Kidney (tissue), 14 donors: ENCODE measurements around the gene PCBP4. TPM values are rescaled to one million over a fixed set of nuclear protein-coding genes. Genes with fewer than 3 reads are reported as not detected.
A peak's percentile ranks its signal among the peaks of the same experiment; 100 is the strongest.

Experiments used
- DNase-seq, 5 donors: peaks; one replicate each; pipeline ENCODE4 v3.0.0-alpha.2; 2013 to 2020
- FAIRE-seq: peaks from 2 replicates; lab custom pipeline; 2012; peaks lifted over from hg19 to GRCh38; lab: Jason Lieb, UNC
- H3K27ac ChIP-seq, 2 donors: one replicate each; pipeline ENCODE4 v1.7.0; 2013; ENCODE audit warnings: low read depth in 2 of 2, low read length in 2 of 2, inconsistent platforms in 1 of 2
- H3K27me3 ChIP-seq: one replicate; pipeline ENCODE4 v1.7.1; 2013; ENCODE audit warnings: low read length, inconsistent platforms; ENCODE audit not compliant: control insufficient read depth, insufficient read depth
- H3K36me3 ChIP-seq, 3 donors: one replicate each; pipeline versions ENCODE4 v1.7.0 to v1.7.1; 2013; ENCODE audit warnings: low read length in 3 of 3, control low read depth in 1 of 3, inconsistent platforms in 1 of 3; ENCODE audit not compliant: insufficient read depth in 3 of 3, control insufficient read depth in 2 of 3
- H3K4me1 ChIP-seq, 3 donors: one replicate each; pipeline versions ENCODE4 v1.7.0 to v1.7.1; 2013; ENCODE audit warnings: low read length in 3 of 3, inconsistent platforms in 1 of 3, low read depth in 1 of 3; ENCODE audit not compliant: control insufficient read depth in 2 of 3, insufficient read depth in 2 of 3
- H3K4me3 ChIP-seq, 3 donors: one replicate each; pipeline versions ENCODE4 v1.7.0 to v1.8.1; 2013; ENCODE audit warnings: low read length in 3 of 3, control low read depth in 1 of 3, inconsistent platforms in 1 of 3
- H3K9ac ChIP-seq, 3 donors: one replicate each; pipeline versions ENCODE4 v1.7.0 to v1.7.1; 2013; ENCODE audit warnings: low read length in 3 of 3, control low read depth in 1 of 3, inconsistent platforms in 1 of 3
- H3K9me3 ChIP-seq, 3 donors: one replicate each; pipeline versions ENCODE4 v1.7.0 to v1.7.1; 2013; ENCODE audit warnings: low read length in 3 of 3, control low read depth in 1 of 3, inconsistent platforms in 1 of 3; ENCODE audit not compliant: control insufficient read depth in 2 of 3, insufficient read depth in 1 of 3
- CTCF ChIP-seq: IDR thresholded peaks from 3 replicates; pipeline ENCODE4 v1.5.1; 2012; ENCODE audit warnings: mild to moderate bottlenecking, moderate library complexity, borderline replicate concordance; ENCODE audit not compliant: insufficient read depth; ENCODE audit errors: extremely low read depth
- intact Hi-C: fragments of 100-400 bp; cut with DNase I; formaldehyde crosslinking; loops from one replicate; pipeline ENCODE4 v1.11.1; 2022
- polyA plus RNA-seq: library from polyadenylated mRNA; stranded (reverse); fragments of 350-450 nt; fragmentation: Illumina TruSeq; extraction: RNeasy Lipid Tissue Mini Kit (QIAGEN cat#74804); gene quantifications from one replicate; pipeline ENCODE4 v1.2.3, GENCODE V29; 2014; ENCODE audit warnings: low read depth, low replicate concordance; ENCODE audit not compliant: insufficient read depth
- total RNA-seq: library from RNA; stranded (reverse); fragmentation: NEBNext Ultra II Directional; extraction: Animal tissue kit (Norgen Biotek cat#: 25700); gene quantifications from one replicate; pipeline ENCODE4 v1.2.1, GENCODE V29; 2021
- donor health status: control.
- donor health status: control.
- donor health status: control.
- donor health status: control.
- donor health status: control.
- donor health status: DM: yes; HTN: yes; CAD: no.
- donor health status: Normal renal cell carcinoma (clear cell type).

PCBP4 gene
- total and polyA plus RNA-seq, 2 donors from 2014 or later = 31.7 to 34.0 TPM

- H3K4me3 ChIP-seq = no peak overlapping the region
- no peak for TF ChIP-seq CTCF
- H3K27ac ChIP-seq = no peak overlapping the region
- no peak overlapping the region for H3K9ac ChIP-seq
- intact Hi-C loops = no loop called here
- FAIRE-seq (no peak), DNase-seq (no peak)
- peaks cover 0 to 5% (median 0%) of the 10 kb centered on the region in 3 donors for H3K36me3 ChIP-seq
- peaks cover 3 to 25% (median 4%) of the 10 kb centered on the region in 3 donors for H3K4me1 ChIP-seq
- no peaks in the 10 kb centered on the region for H3K9me3 ChIP-seq
- no peaks in the 10 kb centered on the region for H3K27me3 ChIP-seq
These were observed 3.5 kb upstream of the PCBP4 start for GRCh38 chr3:51970606-51971300.

- no peak overlapping the region for H3K9ac ChIP-seq
- peaks cover 0 to 5% (median 0%) of the 10 kb centered on the region in 3 donors for H3K36me3 ChIP-seq
- no peak overlapping the region for H3K4me3 ChIP-seq
- no peaks in the 10 kb centered on the region for H3K9me3 ChIP-seq
- intact Hi-C loops = no loop called here
- H3K27me3 ChIP-seq = no peaks in the 10 kb centered on the region
- no peak overlapping the region for H3K27ac ChIP-seq
- FAIRE-seq (no peak), DNase-seq (no peak)
- H3K4me1 ChIP-seq = peaks cover 0 to 21% (median 4%) of the 10 kb centered on the region in 3 donors
- no peak for TF ChIP-seq CTCF
These were observed 2.6 kb upstream of the PCBP4 start for GRCh38 chr3:51969841-51970240.

- Histone ChIP-seq H3K4me3 (no peak overlapping the region), H3K9ac (no peak overlapping the region), H3K36me3 (peaks cover 0 to 5% (median 0%) of the 10 kb centered on the region in 3 donors), H3K27ac (no peak overlapping the region), H3K9me3 (no peaks in the 10 kb centered on the region), H3K27me3 (no peaks in the 10 kb centered on the region), H3K4me1 (peaks cover 0 to 13% (median 4%) of the 10 kb centered on the region in 3 donors)
- no peak for TF ChIP-seq CTCF
- no peak for FAIRE-seq
- intact Hi-C loops = no loop called here
- peak in 1 of 5 donors; percentile 33 for DNase-seq
These were observed 1.8 kb upstream of the PCBP4 start for GRCh38 chr3:51968883-51969678.
